ENCODE results near the gene IL17REL.
"Not testable (repeated sequence)": the region's sequence is repeated elsewhere in the genome, so short reads cannot be mapped to it uniquely, and the experiment has no call there.

Gene IL17REL

GRCh38 chr22:49986325-49986724 lies 26.2 kb downstream of the IL17REL start:
- no peak for DNase-seq

DNA sequence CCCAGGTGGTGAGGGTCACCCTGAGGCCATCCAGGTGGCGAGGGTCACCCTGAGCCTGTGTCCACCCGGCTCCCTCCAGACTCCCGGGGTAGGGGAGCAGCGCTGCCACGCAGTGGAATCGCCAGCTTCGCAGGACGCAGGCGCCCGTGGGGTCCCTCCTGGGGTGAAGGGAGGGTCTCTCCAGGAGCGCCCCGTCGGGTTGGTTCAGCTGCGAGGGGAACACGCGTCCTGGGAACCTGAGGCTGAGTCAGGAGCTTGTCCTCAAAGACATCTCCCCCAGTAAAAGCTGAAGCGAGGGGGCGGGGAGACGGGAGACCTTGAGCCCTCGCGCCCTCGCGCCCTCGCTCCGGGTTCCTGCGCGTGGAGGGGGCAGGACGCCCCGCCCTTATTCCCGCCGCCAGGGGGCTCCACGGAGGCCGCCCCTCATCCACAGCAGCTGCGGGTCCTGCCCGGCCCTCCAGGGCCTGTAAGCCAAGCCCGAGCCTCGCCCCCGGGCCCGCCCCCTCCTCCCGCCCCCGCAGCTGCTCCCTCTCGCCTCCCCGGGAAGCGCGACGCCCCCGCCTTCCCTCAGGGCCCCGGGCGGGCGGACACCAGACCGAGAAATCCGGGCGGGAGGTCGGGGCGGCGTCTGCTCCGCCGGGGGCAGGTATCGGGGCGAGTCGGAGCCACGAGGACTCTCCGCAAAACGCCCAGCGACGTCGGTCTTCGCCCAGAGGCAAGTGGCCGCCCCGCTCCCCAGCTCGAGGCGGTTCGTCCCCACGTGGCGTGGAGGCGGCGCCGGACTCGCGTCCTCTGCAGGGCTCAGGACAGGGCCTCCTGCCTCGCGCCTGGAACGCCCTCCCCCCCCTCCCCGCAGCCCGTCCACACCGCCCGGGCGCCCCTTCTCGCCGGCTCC lies 29.2 kb downstream of the IL17REL start:
- no peak for DNase-seq

GRCh38 chr22:49981799-49982198 lies 30.8 kb downstream of the IL17REL start:
- DNase-seq = not testable (repeated sequence)

DNA sequence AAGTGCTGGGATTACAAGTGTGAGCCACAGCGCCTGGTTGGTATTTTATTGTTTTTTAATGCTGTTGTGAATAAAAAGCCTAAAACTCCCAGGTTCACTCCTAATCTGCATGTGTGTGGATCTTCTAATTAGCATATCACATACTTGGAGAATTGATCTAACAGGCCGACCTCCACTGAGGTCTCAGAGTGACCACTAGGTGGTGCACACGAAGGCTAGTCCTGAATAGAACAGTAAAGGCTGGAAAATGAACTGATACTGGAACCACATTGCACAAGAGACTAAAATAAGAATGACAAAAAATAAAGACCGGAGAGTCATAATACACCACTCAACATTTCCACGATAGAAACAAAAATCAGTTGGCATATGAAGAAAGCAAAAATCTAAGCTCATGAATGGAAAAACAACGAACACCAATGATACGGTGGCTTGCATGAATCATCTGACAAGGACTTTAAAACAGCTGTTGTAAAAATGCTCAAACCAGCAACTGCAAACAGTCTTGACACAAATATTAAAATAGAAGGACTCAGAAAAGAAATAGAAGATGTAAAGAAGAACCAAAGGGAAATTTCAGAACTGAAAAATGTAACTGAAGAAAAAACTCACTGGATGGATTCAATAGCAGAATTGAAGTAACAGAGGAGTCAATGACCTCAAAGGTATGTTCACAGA lies 32.8 kb downstream of the IL17REL start:
- no peak for DNase-seq

- DNase-seq = no peak
Measured at GRCh38 chr22:49977578-49977977, 35.0 kb downstream of the IL17REL start.

GRCh38 chr22:49976439-49977175 lies 36.0 kb downstream of the IL17REL start:
- no peak for DNase-seq

DNA sequence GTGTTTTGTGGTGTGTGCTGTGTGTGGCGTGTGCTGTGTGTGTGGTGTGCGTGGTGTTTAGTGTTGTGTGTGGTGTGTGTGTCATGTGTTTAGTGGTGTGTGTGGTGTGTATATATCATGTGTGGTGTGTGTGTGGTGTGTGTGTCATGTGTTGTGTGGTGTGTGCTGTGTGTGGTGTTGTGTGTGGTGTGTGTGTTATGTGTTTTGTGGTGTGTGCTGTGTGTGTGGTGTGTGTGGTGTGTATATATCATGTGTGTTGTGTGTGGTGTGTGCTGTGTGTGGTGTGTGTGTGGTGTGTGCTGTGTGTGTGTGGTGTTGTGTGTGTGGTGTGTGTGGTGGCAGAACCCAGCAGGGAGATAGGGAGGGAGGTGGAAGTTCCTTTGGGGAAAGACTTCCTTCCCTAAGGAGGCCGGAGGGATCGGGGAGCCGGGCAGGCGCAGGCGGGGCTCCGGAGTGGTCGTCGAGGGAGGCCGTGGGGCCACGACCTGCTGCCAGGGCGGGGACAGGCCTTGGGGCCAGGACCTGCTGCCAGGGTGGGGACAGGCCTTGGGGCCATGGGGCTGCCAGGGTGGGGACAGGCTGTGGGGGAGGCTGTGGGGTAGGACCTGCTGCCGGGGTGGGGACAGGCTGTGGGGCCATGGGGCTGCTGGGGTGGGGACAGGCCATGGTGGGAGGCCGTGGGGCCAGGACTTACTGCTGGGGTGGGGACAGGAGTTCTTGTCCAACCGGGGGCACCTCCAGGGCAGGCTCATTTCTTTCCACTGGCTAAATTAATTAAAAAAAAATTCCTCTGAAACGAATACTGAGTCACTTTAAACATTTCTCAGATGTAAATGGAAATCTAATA lies 36.8 kb downstream of the IL17REL start:
- DNase-seq = no peak

- DNase-seq = no peak
Measured at GRCh38 chr22:49973018-49973961, 39.3 kb downstream of the IL17REL start.

- no peak for DNase-seq
Measured at GRCh38 chr22:49972163-49973017, 40.2 kb downstream of the IL17REL start.

- DNase-seq = peak in 4 of 14 donors; percentile 16 to 86 (median 56)
Measured at GRCh38 chr22:49971232-49972162, 41.1 kb downstream of the IL17REL start.

GRCh38 chr22:49970528-49971231 lies 41.9 kb downstream of the IL17REL start:
- DNase-seq = peak in 12 of 14 donors; percentile 55 to 99 (median 80)

- no peak for DNase-seq
Measured at GRCh38 chr22:49969751-49970527, 42.6 kb downstream of the IL17REL start.

GRCh38 chr22:49968831-49969661 lies 43.5 kb downstream of the IL17REL start:
- no peak for DNase-seq

GRCh38 chr22:49968313-49968830 lies 44.2 kb downstream of the IL17REL start:
- DNase-seq = peak in 1 of 14 donors; percentile 34

DNA sequence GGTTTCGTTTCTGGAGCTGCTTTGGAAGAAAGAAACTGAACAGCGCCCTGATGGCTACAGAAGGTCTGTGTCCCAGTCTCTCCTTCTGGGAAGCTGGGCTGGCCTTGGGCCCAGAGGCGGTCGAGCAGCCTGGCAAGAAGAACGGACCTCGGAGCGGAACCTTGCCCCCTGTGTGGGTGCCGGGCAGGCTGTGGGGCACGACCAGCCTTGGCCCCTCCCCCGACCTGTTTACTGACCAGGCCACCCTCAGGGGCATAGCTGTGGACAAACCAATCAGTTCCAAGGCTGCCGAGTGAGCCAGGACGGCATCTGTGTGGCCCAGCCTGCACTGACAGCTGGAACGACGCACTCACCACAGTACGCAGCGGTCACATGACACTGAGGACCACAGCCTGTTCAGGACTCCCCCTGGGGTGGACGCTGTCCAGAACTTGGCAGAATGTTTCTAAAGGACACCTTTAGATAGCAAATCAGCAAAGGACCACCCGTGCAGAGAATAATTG lies 44.8 kb downstream of the IL17REL start:
- DNase-seq = peak in 8 of 14 donors; percentile 35 to 89 (median 57)
